ENCODE results near the gene LINC00305. TPM values are rescaled to one million over a fixed set of nuclear protein-coding genes. Genes with fewer than 3 reads are reported as not detected.

The LINC00305 gene
- polyA plus RNA-seq, 5 donors = 0.46 to 0.49 TPM; not detected in 3

- no peak for DNase-seq
Measured at GRCh38 chr18:64115881-64116280, 33.0 kb downstream of the LINC00305 start.

- DNase-seq = no peak
Measured at GRCh38 chr18:64111950-64112349, 36.9 kb downstream of the LINC00305 start.

GRCh38 chr18:64110692-64111480, 38.0 kb downstream of the LINC00305 start:
- no peak for DNase-seq

GRCh38 chr18:64103986-64104385, 44.9 kb downstream of the LINC00305 start:
- DNase-seq = no peak

GRCh38 chr18:64100116-64100922, 48.6 kb downstream of the LINC00305 start:
- no peak for DNase-seq

- DNase-seq = no peak
Measured at GRCh38 chr18:64099244-64099643, 49.6 kb downstream of the LINC00305 start.

GRCh38 chr18:64097497-64097896, 51.4 kb downstream of the LINC00305 start:
- DNase-seq = no peak

GRCh38 chr18:64095056-64095455, 53.8 kb downstream of the LINC00305 start:
- DNase-seq = no peak

- no peak for DNase-seq
Measured at GRCh38 chr18:64094210-64094609, 54.7 kb downstream of the LINC00305 start.

GRCh38 chr18:64091526-64091925, 57.4 kb downstream of the LINC00305 start:
- DNase-seq = no peak

- DNase-seq = no peak
Measured at GRCh38 chr18:64090876-64091275, 58.0 kb downstream of the LINC00305 start.

- DNase-seq = no peak
Measured at GRCh38 chr18:64083916-64084315, 65.0 kb downstream of the LINC00305 start.

GRCh38 chr18:64082513-64082912, 66.4 kb downstream of the LINC00305 start:
- no peak for DNase-seq

GRCh38 chr18:64082054-64082453, 66.8 kb downstream of the LINC00305 start:
- no peak for DNase-seq

GRCh38 chr18:64073971-64074370, 74.9 kb downstream of the LINC00305 start:
- no peak for DNase-seq

GRCh38 chr18:64055019-64055418, 93.9 kb downstream of the LINC00305 start:
- DNase-seq = no peak

- DNase-seq = no peak
Measured at GRCh38 chr18:64053246-64053645, 95.6 kb downstream of the LINC00305 start.

- no peak for DNase-seq
Measured at GRCh38 chr18:64052772-64053171, 96.1 kb downstream of the LINC00305 start.

GRCh38 chr18:64044616-64045015, 104.3 kb downstream of the LINC00305 start:
- DNase-seq = no peak

- no peak for DNase-seq
Measured at GRCh38 chr18:64042728-64043358, 106.0 kb downstream of the LINC00305 start.

GRCh38 chr18:64037812-64038414, 111.0 kb downstream of the LINC00305 start:
- peak; percentile 5 to 16 for DNase-seq

- DNase-seq = no peak
Measured at GRCh38 chr18:64032312-64032711, 116.6 kb downstream of the LINC00305 start.

Data from right lung (tissue), 5 donors.